IPS-NIHi7 (cell line): Measurements from ENCODE around the gene SYNJ2.

Experiments
- DNase-seq: peaks from one replicate; pipeline ENCODE4 v3.0.0; 2012; ENCODE audit warnings: mixed read lengths; ENCODE audit errors: extremely low spot score

SYNJ2 gene

DNA sequence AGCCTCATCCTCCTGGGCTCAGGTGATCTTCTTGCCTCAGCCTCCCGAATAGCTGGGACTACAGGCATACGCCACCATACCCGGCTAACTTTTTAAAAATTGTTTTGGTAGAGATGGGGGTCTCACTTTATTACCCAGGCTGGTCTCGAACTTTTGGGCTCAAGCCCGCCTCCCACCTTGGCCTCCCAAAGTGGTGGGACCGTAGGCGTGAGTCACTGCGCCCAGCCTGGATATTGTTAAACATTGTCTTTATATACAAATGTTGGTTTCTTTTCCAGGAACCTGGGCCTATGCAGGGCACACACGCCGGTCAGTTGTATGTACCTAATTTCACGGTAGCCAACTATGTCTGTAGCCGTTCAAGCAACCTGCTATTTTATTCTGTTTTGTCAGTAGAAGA lies 60.1 kb downstream of the SYNJ2 start:
- DNase-seq = no peak

DNA sequence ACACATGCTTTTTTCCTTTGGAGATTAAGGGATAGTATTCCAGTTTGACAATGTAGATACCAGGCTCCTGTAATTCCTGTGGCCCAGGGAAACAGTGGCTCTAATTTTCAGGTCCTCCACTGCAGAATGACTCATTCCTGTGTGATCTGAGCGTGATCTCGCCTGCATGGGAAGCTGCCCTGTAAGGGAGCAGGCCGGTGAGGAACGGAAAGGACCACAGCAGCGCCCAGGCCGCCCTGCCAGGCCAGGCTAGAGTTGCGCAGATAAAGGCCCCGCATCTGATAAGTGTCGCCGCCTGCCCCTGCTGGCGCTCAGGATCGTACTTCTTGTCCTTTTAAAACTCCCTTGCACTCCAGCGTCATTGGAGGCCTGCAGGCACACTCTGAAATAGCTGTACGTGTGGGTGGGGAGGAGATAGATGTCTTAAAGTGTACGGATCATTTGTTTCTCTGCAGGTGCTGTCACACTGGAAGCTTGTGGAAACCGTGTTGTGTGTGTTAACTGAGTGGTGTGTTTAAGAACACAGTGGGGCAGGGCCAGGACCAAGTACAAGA lies 60.7 kb downstream of the SYNJ2 start:
- DNase-seq = no peak

DNA sequence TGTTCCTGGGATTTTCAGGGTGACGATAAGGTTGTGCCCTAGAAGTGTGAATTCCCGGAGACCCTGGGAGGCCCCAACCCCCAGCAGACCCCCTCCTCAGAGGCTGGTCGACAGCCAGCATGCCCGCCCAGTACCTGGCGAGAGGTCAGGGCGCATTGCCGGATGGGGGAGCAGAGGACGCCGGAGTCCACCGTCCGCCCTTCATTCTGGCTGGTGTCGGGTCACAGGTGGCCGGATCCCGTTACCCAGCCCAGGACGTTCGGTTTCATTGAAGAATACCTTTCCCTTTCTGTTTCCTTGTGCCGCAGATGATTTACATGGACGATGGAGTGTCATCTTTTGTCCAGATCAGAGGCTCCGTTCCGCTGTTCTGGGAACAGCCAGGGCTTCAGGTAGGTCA lies 61.3 kb downstream of the SYNJ2 start:
- no peak for DNase-seq

DNA sequence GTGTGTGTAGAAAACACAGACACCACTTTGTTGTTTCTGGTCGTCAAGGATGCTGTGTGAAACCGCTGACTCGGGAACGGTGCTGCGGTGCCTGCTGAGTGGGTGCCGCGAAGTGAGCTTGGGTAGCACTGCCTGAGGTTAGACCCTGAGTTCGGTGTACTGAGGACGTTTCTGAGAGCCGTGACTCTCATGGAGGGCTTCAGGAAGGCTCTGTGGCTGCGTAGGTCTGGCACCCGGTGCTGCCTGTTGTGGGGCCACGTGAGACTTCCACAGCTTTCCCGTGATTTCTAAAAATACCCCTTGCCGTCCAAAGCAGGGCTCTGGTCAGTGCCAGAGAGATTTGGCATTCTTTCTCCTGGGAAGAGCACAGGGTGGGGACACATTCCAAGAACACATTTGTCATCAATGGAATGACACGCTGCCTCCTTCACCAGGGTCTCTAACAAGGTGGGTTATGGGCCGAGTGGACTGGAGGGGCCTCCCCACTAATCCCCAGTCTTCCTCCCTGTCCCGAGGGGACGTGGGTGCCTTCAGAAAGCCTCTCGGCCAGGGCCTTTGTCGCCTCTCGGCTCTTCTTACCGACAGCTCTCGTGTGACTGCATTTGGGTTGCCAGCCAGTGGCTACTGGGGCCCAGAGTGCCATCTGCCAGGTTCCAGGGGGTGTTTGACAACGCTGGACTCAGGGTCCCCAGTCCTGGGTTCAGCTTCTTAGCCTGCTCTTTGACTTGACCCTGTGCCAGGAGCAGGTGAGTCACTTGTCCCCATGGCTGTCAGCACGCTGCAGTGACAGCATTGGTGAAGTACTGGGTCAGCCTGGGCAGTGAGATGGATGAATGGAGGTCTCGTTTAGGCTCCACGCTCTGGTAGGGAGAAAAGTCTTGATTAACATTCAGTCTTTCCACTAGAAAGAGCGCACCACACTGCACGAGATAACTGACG lies 62.2 kb downstream of the SYNJ2 start:
- no peak for DNase-seq

DNA sequence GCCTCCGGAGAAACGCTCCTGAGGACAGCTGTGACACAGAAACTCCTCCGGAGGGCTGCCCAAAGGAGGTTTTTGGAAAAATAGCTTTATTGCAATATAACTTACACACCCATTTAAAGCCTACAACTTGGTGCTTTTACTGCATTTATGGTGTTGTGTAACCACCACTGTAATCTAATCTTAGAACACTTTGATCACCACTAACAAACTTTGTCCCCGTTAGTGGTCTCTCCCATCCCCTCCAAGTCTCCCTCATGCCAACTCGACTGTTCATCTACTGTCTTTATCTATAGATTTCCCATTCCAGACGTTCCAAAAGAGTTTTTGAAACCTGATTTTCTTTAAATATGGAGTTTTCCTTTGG lies 62.8 kb downstream of the SYNJ2 start:
- DNase-seq = no peak

DNA sequence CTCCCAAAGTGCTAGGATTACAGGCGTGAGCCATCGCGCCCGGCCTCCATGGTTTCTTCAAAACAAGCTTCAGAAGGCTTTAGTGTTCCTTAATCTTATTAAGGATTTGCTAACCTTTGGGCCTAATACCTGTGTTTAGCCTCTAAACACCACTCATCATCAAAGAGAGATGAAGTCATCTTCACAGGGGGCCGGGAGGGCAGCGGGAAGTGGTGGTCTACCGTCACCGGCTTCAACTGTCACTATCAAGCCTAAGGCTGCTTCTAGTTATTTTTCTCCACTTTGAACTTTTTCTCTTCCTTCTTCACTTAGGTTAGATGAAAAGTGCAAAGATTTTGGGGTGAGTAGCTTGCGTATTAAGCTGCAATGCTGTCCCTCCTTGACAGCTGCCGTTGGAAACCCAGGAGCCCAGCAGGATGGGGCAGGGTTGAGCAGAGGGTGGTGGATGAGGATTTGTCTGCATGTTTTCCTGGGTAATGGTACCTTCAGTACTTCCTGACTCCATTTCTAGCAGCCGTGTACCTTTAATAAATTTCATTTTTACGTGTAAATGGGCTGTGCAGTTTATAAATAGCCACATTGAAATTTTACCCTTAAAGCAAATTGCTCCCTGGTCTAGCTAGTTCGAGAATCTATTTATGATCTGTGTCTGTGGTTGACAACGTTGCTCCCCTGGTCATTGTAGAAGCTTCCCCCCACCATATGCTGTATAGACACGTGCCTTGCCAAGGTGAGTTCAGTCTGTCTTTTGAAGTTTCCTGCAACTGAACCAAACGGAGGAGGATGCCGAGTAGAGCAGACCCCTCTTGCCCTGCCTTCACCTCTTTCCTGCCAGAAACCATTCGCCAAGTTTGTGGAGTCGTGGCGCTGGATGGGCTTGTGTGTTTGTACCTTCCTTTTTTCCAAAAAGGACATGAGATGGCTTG lies 64.8 kb downstream of the SYNJ2 start:
- no peak for DNase-seq

DNA sequence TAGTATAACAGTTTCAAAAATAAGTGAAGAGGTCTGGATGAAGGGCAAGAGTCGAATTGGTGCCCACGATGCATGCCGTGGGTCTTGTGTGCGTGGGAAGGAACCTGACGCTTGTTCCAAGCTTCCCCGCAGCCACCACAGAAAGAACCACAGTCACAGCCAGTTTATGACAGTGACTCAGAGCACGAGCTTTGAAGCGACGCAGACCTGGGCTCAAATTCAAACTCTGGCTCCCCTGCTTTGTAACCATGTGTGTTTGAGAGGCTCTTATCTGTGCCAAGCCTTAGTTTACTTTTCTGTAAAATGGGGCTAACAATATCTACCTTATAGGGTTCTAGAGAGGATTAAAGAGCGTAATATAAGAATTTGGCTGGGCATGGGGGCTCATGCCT lies 65.5 kb downstream of the SYNJ2 start:
- no peak for DNase-seq

DNA sequence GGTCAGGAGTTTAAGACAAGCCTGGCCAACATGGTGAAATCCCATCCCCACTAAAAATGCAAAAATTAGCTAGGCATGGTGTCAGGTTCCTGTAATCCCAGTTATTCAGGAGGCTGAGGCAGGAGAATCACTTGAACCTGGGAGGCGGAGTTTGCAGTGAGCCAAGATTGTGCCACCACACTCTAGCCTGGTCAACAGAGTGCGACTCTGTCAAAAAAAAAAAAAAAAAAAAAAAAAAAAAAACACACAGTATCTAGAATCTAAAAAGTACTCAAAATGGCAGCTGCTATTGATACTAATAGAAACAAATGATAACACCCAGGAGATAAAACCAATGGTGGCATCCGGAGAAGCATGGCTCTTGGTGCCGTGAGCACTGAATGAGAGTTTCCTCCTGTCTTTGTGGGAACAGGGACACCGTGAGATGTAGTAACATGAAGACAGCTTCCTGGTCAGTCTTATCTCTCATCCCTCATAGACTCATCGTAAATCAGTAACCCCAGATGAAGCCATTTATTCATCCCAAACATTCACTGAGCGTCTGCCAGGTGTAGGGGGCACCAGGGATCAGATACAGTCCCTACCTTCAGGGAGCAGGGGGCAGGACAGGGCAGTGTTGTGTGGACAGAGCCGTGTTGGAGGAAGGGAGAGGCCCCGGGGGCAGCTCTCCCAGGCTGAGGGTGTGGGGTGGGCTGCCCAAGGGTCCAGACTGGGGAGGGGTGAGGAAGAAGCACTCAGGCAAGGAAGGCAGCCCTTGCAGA lies 66.1 kb downstream of the SYNJ2 start:
- no peak for DNase-seq

DNA sequence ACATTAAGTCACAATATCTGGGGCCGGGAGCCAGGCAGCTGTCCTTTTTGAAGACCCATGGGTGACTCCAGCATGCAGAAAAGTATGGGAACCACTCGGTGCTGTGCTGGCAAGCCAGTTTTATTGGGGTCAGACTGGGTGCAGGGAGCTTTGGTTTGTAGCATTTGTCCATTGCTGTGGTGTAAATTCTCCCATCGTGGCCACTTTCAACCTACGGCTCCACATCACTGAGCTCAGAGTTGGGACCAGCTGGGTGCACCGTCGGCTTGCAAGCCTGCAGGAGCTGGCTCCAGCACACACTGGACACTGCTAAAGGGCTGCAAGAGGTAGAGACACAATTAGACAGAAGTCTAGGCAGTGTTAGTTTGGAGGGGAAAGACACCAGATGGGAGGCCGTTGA lies 66.9 kb downstream of the SYNJ2 start:
- DNase-seq = no peak

DNA sequence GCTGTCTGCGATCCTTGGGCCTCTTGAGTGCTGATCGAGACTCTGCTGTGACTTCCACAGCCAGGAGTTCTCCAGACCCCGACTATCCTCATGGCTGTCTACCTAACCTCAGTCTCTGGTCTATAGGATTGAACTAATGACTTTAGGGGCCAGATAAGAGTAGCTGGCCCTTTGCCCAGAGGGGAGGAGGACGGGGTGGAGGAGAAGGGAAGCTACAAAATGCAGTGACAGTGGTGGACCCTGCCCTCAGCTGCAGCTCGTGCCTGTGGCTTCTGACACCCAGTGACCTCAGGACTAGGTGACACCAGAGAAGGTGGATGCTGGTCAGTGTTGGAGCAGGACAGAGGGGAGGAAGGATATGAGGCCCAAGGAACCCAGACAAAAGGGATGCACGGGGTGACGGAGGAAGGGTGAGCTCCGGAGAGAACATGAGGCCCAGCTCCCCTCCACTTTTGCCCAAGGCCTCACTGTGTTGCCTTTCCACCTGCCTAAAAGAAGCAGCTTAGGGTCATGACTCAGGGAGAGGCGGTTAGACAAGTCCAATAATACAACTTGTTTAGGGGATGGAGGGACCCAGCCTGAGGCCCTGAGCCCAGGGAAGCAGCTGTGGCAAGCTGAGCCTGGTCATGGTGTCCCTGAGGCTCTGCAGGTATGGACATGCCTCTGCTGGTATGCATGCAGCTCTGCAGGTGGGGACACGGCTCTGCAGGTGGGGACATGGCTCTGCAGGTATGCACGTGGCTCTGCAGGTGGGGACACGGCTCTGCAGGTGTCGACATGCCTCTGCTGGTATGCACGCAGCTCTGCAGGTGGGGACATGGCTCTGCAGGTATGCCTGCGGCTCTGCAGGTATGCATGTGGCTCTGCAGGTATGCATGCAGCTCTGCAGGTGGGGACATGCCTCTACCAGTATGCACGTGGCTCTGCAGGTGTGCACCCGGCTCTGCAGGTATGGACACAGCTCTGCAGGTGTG lies 67.7 kb downstream of the SYNJ2 start:
- DNase-seq = no peak

DNA sequence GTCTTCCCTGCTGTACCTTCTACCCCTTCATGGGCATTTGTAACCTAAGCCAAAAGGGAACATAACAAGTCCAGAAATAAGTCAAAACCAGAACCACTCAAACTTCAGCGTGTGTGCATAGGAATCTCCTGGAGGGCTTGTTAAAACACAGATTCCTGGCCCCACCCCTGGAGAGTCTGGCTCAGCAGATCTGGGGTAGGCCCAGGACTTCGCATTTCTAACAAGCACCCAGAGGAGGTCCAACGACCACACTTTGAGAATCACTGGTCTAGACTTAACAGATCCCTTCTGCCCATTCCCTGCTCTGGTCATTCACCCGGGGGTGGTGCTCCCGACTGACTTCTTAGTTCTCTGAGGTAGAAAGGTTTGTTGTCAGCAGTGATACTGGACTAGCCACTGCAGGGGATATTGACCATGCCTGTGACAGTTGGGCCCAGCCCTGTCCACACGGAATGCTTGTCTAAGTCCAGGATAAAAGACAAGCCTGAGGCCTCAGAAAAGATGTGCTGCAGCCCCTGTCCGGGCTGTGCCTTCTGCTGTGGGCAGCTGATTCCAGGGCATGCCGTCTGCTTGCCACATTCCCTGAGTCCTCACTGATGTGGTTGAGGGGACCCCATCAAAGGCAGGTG lies 68.6 kb downstream of the SYNJ2 start:
- no peak for DNase-seq

DNA sequence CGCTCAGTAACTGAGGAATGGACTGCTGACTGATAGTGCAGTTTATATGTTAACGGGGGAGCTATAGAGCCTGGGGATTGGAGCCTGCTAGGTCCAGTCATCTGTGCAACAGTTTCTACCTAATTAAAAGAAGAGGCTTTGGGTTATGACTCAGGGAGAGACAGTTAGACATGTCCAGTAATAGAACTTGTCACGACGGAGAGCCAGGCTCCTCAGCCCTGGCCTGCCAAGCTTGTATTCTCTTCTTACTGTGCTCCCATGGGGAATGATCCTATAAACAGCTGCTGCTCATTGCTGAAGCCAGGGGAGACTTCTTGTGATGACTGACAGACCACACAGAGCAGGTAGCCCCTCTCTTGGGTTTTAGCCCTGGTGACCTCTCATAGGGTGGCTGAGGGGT lies 69.3 kb downstream of the SYNJ2 start:
- no peak for DNase-seq

DNA sequence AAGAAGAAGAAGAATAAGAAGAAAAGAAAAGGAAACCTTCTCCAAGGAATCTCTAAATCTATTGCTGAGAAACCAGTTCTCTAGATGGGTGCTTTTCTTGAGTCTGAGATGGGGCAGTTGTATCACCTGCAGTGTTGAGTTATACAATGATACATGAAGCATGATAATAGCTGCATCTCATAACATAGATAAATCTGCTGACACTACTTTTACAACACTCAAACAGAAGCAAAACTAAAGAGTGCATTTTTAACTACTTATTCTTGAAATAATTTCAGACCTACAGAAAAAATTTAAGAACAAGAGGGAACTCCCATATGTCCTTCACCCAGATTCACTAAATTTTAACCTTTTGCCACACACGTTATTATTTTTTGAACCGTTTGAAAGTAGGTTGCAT lies 70.3 kb downstream of the SYNJ2 start:
- DNase-seq = no peak

DNA sequence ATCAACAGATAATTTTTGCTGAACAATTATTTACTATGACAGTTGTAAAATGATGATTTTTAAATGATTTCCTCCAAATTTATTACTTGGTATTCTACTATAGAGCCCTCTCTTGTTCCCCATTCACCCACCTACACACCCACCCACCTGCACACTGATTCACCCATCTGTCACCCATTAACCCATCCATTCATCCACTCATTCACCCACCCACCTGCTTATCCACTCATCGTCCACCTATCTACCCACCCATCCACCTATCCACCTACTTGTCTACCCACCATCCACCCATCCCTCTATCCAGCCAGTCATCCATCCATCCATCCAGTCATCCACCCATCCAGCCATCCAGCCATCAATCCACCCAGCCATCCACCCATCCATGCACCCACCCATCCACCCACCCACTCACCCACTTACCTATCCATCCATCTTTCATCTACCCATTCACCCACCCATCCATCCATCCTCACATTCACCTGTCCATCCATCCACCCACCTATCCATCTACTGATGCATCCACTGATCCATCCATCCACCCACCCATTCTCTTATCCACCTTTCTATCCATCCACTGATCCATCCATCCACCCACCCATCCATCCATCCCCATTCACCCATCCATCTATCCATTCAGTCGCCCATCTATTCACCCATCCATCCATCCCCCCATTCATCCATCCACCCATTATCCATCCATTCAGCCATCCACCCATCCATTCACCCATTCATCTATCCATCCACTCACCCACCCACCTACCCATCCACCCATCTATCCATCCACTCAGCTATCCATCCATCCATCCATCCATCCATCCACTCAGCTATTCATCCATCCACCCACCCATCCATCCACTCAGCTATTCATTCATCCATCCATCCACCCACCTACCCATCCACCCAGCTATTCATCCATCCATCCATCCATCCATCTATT lies 72.0 kb downstream of the SYNJ2 start:
- DNase-seq = no peak

DNA sequence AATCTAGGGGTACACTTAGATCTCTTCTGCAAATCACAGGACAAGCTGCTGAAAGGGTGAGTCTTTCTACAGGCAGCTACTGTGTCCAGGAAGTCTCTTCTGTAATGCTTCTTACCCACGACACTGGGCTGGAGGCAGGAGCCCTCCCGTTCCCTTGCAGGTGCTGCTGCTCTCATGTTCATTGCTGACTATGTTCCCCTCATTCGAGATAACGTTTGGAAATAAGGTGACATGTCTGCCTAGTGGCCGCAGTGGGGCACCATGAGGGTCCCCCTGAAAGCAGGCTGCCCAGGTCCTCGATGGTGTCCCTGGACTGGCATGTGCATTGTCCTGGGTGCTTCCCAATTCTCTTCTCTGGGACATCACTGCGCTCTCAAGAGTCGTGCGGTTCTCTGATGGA lies 74.7 kb downstream of the SYNJ2 start:
- DNase-seq = no peak

DNA sequence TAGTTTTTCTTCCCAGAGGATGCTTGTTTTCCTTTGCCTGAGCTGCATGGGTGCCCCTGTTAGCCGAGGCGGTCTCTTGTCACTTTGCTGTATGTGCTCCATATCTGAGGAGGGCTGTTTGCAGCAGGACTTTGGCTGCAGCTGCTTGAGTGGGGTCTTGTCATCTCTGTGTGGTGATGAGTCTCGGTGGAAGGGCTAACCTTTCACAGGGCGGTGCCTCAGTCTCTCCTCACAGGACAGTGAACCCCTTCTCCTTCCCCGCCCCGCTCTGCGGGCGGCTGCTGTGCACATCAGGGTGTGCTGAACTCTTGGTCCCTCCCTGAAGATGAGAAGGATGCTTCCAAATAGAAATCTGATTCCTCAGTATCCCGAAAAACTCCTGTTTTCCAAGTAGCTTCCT lies 75.1 kb downstream of the SYNJ2 start:
- no peak for DNase-seq

DNA sequence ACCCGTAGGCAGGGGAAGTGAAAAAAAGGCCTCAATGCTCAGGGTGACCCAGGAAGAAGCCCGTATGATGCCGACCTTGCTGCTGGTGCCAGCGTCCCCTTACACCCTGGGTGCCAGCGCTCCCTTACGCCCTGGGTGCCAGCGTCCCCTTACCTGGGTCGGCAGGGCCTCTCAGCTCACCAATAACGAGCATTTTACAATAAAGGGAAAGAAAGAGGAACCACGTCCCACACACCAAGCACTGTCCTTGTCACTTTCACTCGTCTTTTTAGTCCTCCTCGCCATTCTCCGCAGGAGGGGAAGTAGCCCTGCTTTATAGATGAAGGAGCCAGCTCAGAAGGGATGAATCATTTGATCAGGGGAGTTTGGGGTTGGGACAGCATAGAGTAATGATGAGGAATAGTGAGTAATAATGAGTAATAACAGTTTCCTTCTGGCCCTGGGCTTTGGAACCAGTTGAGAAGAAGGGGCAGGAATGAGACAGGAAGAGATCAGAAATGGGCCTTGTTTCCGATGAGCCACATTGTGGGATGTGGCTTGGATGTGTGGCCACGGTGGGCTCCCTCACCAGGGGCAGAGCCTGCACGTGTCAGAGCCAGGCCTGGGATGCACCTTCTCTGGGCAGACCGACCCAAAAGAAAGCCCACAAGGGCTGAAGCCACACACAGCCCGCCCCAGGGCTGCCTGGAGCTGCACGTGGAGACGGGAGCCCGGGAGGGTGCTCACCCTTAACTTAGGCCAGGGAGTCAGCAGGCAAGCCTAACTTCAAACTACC lies 75.7 kb downstream of the SYNJ2 start:
- no peak for DNase-seq

DNA sequence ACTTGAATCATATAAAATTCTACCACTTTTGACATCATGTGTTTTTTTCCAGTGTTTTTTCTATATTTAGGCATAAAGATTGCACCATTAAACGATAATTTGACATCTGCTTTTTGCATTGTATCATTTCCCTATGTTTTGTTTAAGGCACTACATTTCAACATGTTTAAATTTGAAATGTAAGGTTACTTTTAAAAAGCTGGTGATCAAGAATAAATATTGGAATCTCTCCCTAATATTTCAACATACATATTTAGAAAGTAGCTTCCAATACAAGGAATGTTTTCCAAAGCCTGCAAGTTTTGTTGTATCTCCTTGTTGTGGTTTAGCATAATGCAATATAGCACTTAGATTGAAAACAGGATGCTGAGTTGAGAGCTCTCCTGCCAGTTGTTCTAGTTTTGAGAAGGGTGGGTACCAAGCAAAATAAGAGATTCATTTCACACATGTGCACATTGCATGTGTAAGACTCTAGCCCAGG lies 76.5 kb downstream of the SYNJ2 start:
- no peak for DNase-seq
